GM12874 (cell line): Measurements from ENCODE around the gene ASXL2.

Source experiments
- CTCF ChIP-seq: IDR thresholded peaks from 2 replicates; pipeline ENCODE4 v1.5.1; 2011; ENCODE audit warnings: low read depth, mild to moderate bottlenecking, control low read depth, low read length, moderate library complexity; ENCODE audit not compliant: insufficient read depth

The ASXL2 gene

GRCh38 chr2:25790074-25790790 is 88.1 kb downstream of the ASXL2 start:
- TF ChIP-seq CTCF, result no peak

- TF ChIP-seq CTCF, result no peak
Observed at GRCh38 chr2:25788457-25788856, 89.8 kb downstream of the ASXL2 start.

GRCh38 chr2:25787020-25787419 is 91.3 kb downstream of the ASXL2 start:
- TF ChIP-seq CTCF, result no peak

- no peak for TF ChIP-seq CTCF
Observed at GRCh38 chr2:25784404-25784803, 93.9 kb downstream of the ASXL2 start.

GRCh38 chr2:25777077-25777476 is 101.2 kb downstream of the ASXL2 start:
- TF ChIP-seq CTCF, result no peak

GRCh38 chr2:25772078-25772477 is 106.2 kb downstream of the ASXL2 start:
- no peak for TF ChIP-seq CTCF

GRCh38 chr2:25763575-25763974 is 114.7 kb downstream of the ASXL2 start:
- no peak for TF ChIP-seq CTCF
